GM18526 (cell line): Measurements from ENCODE around the gene ABR.

Source experiments
- POLR2A ChIP-seq: IDR thresholded peaks from 3 replicates; pipeline ENCODE4 v1.6.1; 2011; ENCODE audit not compliant: insufficient read length; ENCODE audit errors: extremely low read depth

The ABR gene

GRCh38 chr17:1146561-1147265, 33.1 kb downstream of the ABR start:
- TF ChIP-seq POLR2A, result no peak

GRCh38 chr17:1145311-1145986, 34.3 kb downstream of the ABR start:
- TF ChIP-seq POLR2A, result no peak

GRCh38 chr17:1144162-1144561, 35.6 kb downstream of the ABR start:
- no peak for TF ChIP-seq POLR2A

- TF ChIP-seq POLR2A, result no peak
Observed at GRCh38 chr17:1143573-1143972, 36.2 kb downstream of the ABR start.

GRCh38 chr17:1142561-1142971, 37.2 kb downstream of the ABR start:
- no peak for TF ChIP-seq POLR2A

GRCh38 chr17:1137465-1137894, 42.3 kb downstream of the ABR start:
- no peak for TF ChIP-seq POLR2A

GRCh38 chr17:1136748-1137147, 43.0 kb downstream of the ABR start:
- TF ChIP-seq POLR2A, result no peak

GRCh38 chr17:1134634-1135324, 45.0 kb downstream of the ABR start:
- TF ChIP-seq POLR2A, result no peak

GRCh38 chr17:1130191-1130590, 49.6 kb downstream of the ABR start:
- TF ChIP-seq POLR2A, result no peak

GRCh38 chr17:1126801-1127550, 52.8 kb downstream of the ABR start:
- no peak for TF ChIP-seq POLR2A

GRCh38 chr17:1126250-1126797, 53.5 kb downstream of the ABR start:
- TF ChIP-seq POLR2A, result no peak

- TF ChIP-seq POLR2A, result no peak
Observed at GRCh38 chr17:1125788-1126145, 54.0 kb downstream of the ABR start.

GRCh38 chr17:1124896-1125787, 54.6 kb downstream of the ABR start:
- no peak for TF ChIP-seq POLR2A
